Sigmoid colon (tissue), 4 donors: ENCODE results near the gene PLCH1.

Experiments used
- CTCF ChIP-seq, 4 experiments: fragments of 450-650 bp in 3 of 4; fragments of 200-600 bp in 1 of 4; IDR thresholded peaks; one replicate each; pipeline ENCODE4 v1.5.1; 2016 to 2019; ENCODE audit warnings: antibody characterized with exemption in 4 of 4, mild to moderate bottlenecking in 3 of 4, moderate library complexity in 2 of 4
- POLR2A ChIP-seq, 2 donors: fragments of 450-650 bp; IDR thresholded peaks; one replicate each; pipeline ENCODE4 v1.6.1; 2016; ENCODE audit warnings: antibody characterized with exemption in 2 of 2, mild to moderate bottlenecking in 2 of 2, moderate library complexity in 2 of 2
- POLR2AphosphoS5 ChIP-seq, 4 donors: sonication (generic); formaldehyde crosslinking; IDR thresholded peaks; one replicate each; pipeline ENCODE4 v1.6.1; 2017; ENCODE audit warnings: antibody characterized with exemption in 4 of 4

- TF ChIP-seq CTCF (IDR thresholded peaks at IDR 0.05) (no peak), POLR2AphosphoS5 (IDR thresholded peaks at IDR 0.05) (no peak), POLR2A (IDR thresholded peaks at IDR 0.05) (no peak)
Observed at GRCh38 chr3:155757577-155757976, 12.7 kb upstream of the PLCH1 start.
